Activated T-helper 1 cell treated with Interleukin-2 at 50 U/mL for 16 hours (primary cell): ENCODE data around the gene SMAD7.
A peak's percentile ranks its signal among the peaks of the same experiment; 100 is the strongest.

Experiments used
- DNase-seq: peaks from one replicate; pipeline ENCODE4 v3.0.0-alpha.2; 2020; ENCODE audit warnings: low read depth

The SMAD7 gene

DNA sequence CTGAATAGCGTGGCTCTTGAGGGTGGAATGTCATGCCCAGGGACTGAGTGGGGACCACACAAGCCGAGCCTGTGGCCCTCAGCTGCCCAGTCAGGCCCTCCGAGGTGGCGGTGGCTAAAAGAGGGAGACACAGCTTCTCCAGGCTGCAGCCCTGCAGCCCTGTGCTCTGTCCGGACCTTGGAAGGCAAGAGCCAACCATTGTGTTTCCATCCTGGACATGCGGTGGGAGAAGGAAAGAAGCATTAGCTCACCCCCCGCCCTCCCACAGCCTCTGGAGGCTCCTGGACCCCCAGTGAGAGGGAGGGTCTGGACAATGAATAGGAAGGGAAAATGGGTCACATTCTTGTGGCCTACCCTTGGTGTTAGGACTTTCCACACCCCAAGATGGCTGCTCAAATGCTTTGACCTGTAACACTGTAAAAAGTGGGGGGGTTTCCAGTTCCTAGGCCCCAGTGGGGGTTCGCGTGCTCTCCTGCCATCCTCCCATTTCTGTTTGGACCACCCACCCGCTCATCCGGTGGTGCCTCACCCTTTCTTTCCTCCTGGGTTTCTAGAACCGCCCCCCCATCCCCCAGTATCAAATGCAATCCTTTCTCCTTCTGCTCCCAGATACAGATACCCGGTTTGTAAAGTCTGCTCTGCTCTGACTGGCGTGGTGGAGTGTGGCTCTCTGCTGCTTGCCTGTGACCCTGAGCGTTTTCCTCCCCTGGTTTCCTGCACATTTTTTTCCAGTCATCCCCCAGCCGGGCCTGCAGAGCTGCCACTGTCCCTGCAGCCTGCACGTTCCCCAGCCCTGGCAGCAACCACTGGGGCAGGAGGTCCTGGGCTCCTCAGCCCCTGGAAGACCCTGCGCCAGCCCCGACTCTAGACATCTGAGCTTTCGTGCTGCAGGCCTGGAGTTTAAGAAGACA is 36.3 kb upstream of the SMAD7 start:
- no peak for DNase-seq

DNA sequence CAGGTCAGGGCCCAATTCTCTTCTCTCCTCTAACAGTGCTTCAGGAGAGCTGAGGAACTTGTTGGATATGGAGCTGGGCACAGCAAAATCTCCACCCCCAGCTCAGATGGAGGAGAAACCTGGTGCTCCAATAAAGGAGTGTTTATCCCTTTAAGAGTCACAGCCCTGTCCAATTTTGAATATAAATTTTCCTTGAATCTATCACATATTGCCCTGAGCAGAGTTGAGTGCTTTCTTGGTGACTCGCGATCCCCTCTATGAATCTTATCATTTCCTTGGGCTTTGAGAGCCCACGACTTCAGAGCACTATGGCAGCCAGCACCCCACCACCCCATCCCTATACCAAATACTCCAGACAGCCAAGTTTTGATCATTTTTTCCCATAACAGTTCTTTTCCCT is 34.4 kb upstream of the SMAD7 start:
- no peak for DNase-seq

DNA sequence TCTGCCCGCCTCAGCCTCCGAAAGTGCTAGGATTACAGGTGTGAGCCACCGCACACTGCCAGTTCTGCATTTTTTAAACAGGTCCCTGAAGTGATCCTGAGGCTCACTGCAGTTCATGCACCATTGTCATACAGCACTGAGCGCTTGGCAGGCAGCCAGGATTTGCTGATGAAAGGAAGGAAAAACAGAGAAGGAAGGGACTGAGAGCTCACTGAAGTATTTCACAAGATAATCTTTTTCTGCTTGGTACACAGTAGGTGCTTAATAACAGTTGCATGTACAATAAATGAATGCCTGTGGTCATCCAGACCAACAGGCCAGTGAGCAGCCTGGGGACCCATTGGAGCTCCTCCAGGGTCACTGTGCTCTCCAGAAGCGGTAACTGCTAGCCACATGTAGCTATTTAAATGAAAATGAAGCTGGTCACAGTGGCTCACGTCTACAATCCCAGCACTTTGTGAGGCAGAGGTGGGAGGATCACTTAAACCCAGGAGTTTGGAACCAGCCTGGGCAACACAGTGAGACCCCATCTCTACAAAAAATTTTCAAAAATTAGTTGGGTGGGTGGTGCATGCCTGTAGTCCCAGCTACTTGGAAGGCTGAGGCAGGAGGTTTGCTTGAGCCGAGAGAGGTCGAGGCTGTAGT is 33.1 kb upstream of the SMAD7 start:
- no peak for DNase-seq

DNA sequence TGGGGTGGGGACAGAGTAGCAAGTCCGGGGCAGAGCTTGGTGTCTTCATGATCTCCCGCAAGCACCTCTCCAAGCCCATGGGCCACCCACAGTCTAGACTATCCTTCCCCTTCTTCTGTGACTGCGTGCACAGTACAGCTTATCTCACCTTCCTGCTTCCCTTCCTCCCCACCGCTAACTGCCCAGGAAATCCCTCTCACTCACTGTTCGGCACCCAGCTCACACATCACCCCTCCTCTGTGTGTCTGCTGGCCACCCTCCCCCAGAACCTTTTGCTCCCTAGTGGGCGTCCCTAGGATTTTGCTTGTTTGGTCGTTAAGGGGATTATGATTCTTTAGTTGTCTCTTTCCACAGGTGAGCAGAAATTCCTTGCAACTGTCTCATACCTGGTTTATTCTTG is 31.5 kb upstream of the SMAD7 start:
- no peak for DNase-seq

DNA sequence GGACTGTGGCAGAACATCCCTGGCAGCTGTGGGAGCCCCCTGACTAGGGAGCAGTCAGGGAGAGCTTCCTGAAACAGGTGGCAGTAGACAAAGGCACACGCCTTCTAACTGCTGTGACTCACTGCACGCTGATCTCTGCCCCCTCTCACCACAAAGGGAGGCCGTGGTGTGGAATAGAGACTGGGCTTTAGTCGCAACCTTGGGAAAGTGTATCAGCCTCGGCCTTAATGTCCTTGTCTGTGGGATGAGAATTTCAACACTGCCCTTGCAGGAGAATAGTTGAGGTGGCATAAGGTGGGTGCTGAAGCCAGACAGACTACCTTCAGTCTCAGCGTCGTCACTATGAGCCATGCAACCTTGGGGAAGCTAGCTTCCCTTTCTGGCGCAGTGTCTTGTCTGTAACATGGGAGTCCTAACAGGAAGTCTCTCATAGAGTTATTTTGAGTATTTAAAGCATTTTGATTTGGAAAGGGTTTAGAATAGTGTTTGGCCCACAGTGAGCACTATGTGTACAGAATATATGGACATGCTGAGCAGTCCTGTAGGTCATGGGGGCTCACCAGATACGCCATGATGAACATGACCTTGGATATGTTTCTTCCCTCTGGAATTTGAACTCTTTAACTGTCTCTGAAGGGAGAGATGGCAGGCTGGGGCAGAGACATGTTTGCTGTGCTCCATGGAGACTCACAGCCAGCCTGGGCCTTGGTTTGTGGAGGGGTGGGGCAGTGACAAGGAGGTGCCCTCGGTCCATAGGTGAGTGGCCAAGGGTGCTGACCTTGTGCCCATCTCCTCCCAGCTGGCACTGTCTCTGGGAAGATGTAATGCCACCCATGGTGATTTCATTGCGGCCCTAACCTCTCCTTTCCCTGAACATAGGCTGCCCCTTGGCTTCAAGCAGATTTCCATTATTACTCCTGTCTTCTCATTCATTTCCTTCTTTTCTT is 29.5 kb upstream of the SMAD7 start:
- no peak for DNase-seq

DNA sequence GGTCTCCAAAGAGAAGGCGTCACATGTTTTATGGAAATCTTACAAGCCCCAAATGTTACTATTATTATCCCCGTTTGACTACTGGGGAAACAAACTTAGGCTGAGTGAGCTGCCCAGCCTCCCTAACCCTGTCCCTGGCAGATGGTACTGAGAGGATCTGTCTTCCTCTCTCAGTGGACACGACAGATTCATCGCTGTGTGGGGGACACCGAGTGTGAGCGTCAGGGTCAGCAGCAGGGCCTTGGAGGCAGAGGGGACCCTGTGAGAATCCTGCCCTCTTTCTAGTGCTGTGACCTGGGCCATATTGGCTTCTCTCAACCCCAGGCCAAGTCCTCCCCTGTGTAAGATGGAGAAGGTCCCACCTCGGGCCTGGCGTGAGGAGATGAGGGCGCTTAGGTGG is 27.1 kb upstream of the SMAD7 start:
- no peak for DNase-seq

DNA sequence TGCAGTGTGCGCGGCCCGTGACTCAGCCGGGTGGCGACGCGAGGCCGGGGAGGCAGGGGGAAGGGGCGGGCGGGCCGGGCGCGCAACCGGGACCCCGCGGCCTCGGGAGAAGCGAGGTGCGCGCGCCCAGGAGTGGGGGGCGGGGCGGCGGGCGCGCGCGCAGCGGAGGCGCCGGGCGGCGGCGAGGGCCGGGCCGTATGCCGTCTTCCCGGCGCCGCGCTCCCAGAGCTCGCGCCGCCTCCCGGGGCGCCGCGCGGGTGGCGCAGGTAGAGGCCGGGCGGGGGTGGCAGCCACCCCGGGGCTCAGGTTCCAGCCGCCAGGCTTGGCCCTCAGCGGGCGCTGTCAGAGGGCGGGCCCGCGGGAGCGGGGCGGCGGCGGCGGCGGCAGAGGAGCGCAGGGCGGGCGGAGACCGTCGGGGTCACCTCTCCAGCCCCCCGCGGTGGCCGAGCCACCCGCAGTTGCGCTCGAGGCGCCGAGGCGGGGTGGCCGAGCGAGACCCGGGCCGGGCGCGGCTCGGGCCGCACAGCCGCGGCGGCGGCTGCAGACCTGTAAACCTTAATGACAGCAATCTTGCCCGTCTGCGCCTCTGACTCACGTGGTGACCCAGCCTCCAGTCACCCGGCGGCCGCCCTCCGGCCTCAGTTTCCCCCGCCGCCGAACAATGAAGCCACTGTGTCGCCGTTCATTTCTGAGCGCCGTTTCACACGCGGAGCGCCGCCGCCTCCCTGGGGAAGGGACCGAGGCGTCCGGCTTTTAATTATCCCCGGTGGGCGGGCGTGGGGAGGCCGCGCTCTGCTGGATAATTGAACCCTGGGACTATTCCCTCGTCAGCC is 25.3 kb upstream of the SMAD7 start:
- DNase-seq: peak; percentile 35

DNA sequence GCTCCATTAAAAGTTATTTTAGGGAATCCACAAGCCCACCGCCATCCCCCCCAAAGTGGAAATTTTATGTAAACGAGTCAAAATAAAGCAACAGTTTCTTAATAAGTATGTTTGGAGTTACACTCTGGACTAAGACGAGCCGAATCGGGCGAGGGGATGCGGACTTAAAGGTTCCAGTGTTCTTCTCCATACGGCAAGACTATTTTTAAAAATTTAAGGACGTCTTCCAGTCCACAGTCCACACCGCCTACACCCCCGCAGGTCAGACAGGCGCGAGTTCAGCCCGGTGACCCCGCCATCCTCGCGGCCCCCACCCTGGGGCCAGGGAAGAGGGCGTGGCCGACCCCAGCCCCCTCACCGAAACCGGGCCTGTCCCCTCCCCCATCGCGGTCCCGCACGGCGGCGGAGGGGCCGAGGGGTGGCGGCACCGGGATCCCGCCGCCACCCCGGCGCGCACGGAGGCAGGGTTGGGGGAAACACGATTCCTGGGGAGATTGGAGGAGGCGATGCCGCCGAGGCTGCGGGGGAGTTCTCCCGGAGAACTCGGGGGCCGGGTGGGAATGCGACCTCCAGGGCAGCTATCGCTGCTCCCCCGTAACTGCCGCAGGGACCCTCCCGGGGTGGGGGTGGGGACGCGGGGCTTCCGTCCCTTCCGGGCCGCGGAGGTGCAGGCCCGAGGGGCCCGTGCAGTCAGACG is 24.5 kb upstream of the SMAD7 start:
- DNase-seq: no peak

DNA sequence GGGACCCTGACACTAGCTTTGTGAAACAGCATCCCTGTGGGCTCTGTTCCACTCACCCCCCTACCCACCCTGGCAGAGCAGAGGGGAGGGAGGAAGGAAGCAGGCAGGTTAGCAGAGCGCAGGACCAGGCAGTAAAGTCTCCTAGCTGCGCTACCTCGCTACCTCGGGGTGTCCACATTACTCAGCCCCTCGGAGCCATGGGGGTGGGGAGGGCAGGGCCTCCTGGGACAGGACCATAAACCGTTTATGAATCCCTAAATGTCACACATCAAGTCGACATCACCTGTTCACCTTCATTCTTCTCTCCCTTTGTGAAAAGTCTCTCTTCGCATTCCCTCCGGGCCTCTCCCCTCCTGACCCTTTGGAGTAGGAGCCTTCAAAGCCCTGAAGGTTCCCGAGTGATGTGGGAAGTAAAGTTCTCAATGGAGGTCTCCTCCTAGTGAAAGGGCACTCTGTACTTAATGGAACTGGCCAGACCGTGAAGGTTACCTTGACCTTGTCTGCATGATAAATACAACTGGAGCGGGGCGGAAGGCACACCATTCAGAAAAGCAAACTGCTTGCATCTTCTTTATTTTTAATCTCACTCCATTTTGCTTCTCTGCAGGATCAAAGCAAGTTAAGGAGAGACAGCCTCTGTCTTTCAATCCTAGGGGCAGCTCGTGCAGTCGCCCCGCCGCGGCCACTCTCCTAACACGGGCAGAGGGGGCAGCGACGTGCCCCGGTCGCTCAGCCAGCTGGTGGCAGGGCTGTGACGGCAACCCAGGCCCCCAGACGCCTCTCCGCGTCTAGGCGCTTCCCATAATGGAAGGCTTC is 23.7 kb upstream of the SMAD7 start:
- no peak for DNase-seq

DNA sequence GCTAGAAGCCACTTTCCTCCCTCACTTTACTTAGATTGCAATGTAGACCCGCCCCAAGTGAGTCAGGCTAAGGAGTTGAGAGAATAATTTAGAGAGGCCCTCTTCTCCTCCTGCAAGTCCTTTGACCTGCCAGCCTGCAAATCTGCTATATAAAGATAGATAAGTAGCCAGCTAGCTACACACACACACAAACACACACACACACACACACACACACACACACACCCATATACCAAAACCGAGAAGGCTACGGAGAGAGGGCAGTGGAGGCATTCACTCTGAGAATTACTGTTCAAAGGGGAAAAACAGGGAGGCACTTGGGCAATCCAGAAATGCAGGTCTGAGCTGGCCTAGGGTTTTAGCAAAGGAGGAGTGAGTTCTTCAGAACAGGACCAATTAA is 23.0 kb upstream of the SMAD7 start:
- no peak for DNase-seq

DNA sequence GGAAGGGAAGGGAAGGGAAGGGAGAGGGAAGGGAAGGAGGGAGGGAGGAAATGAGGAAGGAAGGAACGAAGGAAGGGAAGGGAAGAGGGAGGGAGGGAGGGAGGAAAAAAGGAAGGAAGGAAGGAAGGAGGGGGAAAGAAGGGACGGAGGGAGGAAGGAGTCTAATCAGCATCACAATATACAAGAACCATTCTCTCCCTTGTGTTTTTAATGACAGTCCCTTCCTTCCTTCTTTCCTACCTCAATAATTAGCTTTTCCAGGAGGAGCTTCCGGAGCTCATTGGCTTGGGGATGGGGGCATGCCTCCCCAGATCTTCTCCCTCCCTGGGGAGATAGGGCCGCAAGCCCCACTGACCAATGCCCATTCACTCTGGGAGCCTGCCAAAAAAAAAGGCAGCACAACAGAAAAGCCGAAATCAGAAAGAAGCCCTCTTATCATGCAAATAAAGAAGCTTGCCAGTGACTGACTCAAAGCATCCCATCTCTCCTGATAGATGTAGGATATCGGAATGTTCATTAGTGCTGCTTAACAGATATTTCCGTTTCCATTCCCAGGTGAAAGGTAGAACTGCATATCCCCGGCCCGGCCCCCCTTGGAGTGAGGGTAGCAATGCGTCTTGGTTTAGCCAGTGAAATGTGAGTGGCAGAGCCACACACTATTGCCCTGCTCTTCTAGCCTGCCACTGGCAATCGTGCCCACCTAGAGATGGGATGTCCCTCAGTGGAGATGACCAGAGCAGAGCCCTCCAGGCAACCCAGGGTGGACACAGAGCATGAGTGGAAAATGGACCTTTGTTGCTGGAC is 17.8 kb upstream of the SMAD7 start:
- no peak for DNase-seq

DNA sequence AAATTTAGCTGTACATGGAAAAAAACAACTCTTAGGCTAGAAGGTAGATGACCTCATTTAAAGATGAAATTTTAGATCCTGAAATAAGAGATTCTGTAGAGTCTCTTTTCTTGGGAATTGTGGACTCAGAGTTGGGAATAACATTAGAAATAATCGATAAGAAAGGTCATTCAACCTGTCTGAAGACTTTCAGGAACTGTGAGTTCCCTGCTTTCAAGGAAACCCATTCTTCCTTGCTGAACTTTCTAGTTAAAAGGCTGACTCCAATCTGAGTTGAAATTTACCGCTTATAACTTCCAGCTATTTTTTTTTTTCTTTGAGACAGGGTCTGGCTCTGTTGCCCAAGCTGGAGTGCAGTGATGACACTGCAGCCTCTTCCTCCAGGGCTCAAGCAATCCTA is 16.8 kb upstream of the SMAD7 start:
- DNase-seq: no peak

DNA sequence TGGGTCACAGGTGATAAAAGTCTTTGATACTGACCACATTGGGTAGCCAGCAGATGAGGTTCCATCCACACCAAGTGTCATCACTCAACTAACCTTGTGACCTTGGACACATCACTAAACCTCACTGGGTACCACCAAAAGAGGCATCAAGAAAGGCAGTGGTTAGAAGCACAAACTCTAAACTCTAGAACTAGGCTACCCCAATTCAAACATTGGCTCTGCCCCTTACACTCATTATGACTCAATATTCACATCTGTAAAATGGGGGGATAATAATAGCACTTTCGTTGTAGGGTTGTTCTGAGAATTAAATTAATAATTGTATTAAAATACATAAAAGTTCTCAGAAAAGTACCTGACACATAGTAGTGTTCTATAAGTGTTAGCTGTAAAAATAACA is 15.8 kb upstream of the SMAD7 start:
- DNase-seq: no peak

DNA sequence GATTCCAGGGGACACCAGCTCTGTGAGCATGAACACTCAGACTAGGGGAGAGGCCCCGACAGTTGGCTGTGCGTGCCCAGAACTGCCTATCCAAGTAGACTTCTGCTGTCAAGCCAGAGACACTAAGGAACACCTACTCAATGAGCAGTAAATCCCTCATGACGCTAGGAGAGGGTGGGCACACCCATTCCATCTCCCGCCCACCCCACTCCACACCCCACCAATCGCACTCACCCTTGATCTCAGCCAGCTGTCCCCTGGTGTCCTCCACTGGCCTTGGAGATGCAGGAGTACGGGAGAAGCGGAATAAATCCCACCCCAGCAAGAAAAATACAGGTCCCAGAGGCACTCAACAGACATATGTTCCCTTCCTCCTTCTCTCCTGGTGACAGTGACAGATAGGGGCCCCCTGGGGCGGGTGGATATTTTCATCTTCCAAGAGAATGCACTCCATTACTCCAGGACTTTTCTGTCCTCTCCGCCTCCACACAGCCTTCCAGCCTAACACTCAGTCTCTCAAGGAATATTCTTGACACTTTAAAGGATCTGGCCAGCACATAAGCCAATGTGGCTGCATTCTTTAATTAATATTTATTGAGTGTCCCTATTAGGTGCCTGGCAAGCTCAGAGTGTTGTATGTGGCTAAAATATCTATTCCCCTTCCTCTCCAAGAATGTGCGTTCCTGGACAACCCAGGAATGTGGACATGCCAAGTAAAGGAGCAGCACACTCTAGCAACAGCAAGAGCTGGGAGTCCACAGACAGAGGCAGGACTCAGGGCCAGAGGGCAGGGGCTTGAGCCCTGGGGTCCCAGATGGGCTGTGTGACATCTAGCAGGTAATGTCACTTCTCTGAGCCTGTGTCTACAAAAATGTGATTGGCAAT is 13.1 kb upstream of the SMAD7 start:
- DNase-seq: no peak

DNA sequence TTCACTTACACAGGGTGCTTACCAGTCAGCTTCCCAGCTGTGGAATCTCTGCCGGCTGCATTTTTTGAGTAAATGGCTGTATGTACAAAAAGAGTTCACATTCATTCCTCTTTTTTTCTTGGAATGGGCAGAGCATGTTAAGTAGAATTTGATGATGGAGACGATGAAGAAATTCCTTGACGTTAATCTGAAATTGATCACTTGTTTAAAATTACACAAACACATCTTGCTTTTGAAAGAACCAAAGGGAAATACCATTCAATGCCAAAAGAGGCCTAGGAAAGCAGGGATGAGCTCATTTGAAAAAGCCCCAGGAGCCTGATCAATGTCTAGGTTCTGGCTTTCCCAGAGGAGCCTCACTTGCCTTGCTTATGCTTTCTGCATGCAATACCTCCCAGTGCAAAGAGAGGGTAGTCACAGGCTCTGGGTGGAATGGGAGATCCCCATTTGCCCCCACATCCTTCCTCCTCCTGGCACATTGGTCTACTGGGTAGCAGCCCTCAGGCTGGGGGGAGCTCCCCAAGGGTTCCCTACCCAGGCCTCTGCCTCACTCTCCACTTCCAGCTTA is 12.3 kb upstream of the SMAD7 start:
- DNase-seq: no peak

DNA sequence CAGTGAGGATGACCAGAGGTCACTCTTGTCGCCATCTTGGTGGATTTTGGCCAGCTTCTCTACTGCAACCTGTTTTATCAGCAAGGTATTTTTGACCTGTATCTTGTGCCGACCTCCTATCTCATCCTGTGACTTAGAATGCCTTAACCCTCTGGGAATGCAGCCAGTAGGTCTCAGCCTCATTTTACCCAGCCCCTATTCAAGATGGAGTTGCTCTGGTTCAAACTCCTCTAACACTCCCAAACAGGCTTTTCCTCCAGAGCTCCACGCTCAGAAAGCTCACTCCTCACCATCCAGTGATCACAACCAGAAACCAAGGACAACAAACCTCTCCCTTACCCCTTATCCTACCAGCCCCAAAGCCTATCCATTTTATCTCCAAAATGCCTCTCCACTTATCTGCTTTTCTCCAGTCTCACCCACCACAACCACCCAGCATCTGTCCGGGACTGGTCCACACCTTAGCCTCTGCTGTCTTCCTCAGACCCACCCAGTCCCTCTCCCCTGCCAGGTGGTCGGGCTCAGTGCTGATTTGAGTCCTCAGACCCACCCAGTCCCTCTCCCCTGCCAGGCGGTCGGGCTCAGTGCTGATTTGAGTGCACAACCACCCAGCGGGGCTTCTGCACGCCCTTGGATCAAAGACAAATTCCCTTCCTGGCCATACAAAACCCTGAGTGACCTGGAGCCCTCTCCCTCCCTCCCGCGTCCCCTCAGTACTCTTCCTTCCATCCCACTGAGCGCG is 11.7 kb upstream of the SMAD7 start:
- DNase-seq: no peak

DNA sequence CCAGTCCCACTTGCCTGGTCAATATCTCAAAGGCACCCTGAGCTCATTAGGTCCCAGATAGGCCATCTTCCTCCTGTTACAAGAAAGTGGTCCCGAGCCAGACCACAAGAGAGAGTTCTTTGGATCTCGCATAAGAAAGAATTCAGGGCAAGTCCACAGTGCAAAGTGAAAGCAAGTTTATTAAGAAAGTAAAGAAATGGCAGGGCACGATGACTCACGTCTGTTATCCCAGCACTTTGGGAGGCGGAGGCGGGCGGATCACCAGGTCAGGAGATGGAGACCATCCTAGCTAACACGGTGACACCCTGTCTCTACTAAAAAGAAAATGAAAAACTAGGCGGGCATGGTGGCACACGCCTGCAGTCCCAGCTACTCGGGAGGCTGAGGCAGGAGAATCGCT is 10.8 kb upstream of the SMAD7 start:
- no peak for DNase-seq
